ENCODE measurements around the gene APLP2. TPM values are rescaled to one million over a fixed set of nuclear protein-coding genes. Genes with fewer than 3 reads are reported as not detected.

APLP2 gene
- total and polyA plus RNA-seq, 9 of the 15 experiments (the other 6 are each of a cell fraction or from before 2014, with no cell fraction given) = 17.4 to 164 (median 118) TPM

DNA sequence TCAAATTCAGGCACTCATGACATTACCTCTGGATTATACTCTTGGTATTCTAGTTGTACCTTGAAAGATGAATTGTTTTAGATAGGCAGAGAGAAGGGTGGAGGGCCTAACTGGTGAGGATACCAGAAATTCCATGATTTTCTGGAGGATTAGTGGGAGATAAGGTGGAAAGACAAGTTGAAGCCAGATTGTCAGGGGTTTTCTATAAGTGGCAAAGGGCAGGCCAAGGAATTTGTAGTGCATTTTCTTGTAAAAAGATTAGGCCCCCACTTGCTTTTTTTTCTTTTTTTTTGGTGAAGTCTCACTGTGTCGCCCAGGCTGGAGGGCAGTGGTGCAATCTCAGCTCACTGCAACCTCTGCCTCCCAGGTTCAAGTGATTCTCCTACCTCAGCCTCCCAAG, 38.6 kb upstream of the APLP2 start (continued):
- TF ChIP-seq, protein P1, sequence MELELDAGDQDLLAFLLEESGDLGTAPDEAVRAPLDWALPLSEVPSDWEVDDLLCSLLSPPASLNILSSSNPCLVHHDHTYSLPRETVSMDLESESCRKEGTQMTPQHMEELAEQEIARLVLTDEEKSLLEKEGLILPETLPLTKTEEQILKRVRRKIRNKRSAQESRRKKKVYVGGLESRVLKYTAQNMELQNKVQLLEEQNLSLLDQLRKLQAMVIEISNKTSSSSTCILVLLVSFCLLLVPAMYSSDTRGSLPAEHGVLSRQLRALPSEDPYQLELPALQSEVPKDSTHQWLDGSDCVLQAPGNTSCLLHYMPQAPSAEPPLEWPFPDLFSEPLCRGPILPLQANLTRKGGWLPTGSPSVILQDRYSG (tag; conservative IDR thresholded peaks at IDR 0.05; ENCODE audit: low read depth) = no peak

GRCh38 chr11:130031945-130032344, 37.7 kb upstream of the APLP2 start:
- in situ Hi-C loops (cut with MboI) (loop anchor here (10.0 kb wide), 1 partner anchor 1513 kb away; no protein-coding TSS in a partner anchor), intact Hi-C loops (cut with micrococcal nuclease) (no loop called here)
- Histone ChIP-seq H3K9me1 (ENCODE audit: control insufficient read depth, insufficient read depth, low read length) (no peaks in the 10 kb centered on the region), H2AFZ (ENCODE audit: low read depth, low read length) (no peak overlapping the region), H4K20me1 (replicated peaks; ENCODE audit: control insufficient read depth, insufficient read depth, low read length) (no peaks in the 10 kb centered on the region), H3K9ac (ENCODE audit: insufficient read depth in 1 of 2, low read depth in 2 of 2, low read length in 2 of 2) (no peak overlapping the region), H3K4me2 (ENCODE audit: insufficient read depth, low read length) (no peak overlapping the region), H3K27ac (ENCODE audit: extremely low read depth, low read depth, low read length) (no peak overlapping the region), H3K4me1 (replicated peaks in 1 of 2; ENCODE audit: control insufficient read depth in 2 of 2, insufficient read depth in 2 of 2, low read length in 2 of 2) (peaks cover 0 to 4% of the 10 kb centered on the region in 2 experiments; a peak in 1 of 5 replicates), H3K4me3 (no peak overlapping the region), H3K79me2 (ENCODE audit: control insufficient read depth, insufficient read depth, low read length) (no peaks in the 10 kb centered on the region), H3K36me3 (ENCODE audit: control insufficient read depth, insufficient read depth, low read length) (no peaks in the 10 kb centered on the region), H3K9me3 (replicated peaks; ENCODE audit: control insufficient read depth, insufficient read depth, low read depth, low read length) (no peaks in the 10 kb centered on the region), H3K27me3 (ENCODE audit: control insufficient read depth in 2 of 2, insufficient read depth in 2 of 2, low read length in 2 of 2) (no peaks in the 10 kb centered on the region)
- FAIRE-seq (no peak), ATAC-seq (peak; percentile 25; the same call in 1 of the 3 replicates), DNase-seq (ENCODE audit: extremely low read depth in 1 of 4, low spot score in 3 of 4) (no peak)
- TF ChIP-seq GATAD2B (IDR thresholded peaks at IDR 0.05; ENCODE audit: borderline replicate concordance) (no peak), MEF2A (IDR thresholded peaks at IDR 0.05; ENCODE audit: control insufficient read depth, low read depth, low read length) (no peak), MBD2 (IDR thresholded peaks at IDR 0.05; ENCODE audit: borderline replicate concordance, low read depth) (no peak), CEBPG (CRISPR knock-in tag; IDR thresholded peaks at IDR 0.05) (no peak), CEBPG (tag; conservative IDR thresholded peaks at IDR 0.05 in 1 of 2, IDR thresholded peaks at IDR 0.05 in 1 of 2) (peak in 1 of 2 experiments; percentile 35; a peak in 1 of 4 replicates), STAG1 (CRISPR knock-in tag; IDR thresholded peaks at IDR 0.05; ENCODE audit: borderline replicate concordance) (no peak), CEBPB (tag; IDR thresholded peaks at IDR 0.05) (peak; percentile 58), RAD21 (CRISPR knock-in tag; conservative IDR thresholded peaks at IDR 0.05 in 1 of 2, IDR thresholded peaks at IDR 0.05 in 1 of 2) (no peak), EZH2 (IDR thresholded peaks at IDR 0.05; ENCODE audit: borderline replicate concordance, low read depth, low read length) (no peak)
- TF ChIP-seq, protein P2, sequence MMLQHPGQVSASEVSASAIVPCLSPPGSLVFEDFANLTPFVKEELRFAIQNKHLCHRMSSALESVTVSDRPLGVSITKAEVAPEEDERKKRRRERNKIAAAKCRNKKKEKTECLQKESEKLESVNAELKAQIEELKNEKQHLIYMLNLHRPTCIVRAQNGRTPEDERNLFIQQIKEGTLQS (IDR thresholded peaks at IDR 0.05) = peak; percentile 69
- TF ChIP-seq, protein P2 (CRISPR knock-in tag; conservative IDR thresholded peaks at IDR 0.05) = no peak
- ChIA-PET CTCF (ENCODE audit: low intra/inter-chr PET ratio) (no interaction called here), POLR2A (interaction anchor here (0.8 to 1.0 kb wide), 2 partner anchors 28 to 118 kb away, joined by 3 read pairs; no protein-coding TSS in a partner anchor)
- BruUV-seq (replicated peaks) = no TSS peak
- WGBS (ENCODE audit: insufficient coverage, low coverage, missing lambda C conversion rate) = 58% methylated on average over 2 of the region's 2 CpGs
